HG03045 (cell line): ENCODE data around the gene MIB2.
"Not testable (repeated sequence)": the region's sequence is repeated elsewhere in the genome, so short reads cannot be mapped to it uniquely, and the experiment has no call there.

Experiments used
- ATAC-seq: cut with Tn5 transposase; IDR thresholded peaks from one replicate; pipeline ENCODE4 v1.9.1; 2021; ENCODE audit warnings: mild to moderate bottlenecking, moderate library complexity; ENCODE audit not compliant: unreplicated experiment

Gene MIB2

DNA sequence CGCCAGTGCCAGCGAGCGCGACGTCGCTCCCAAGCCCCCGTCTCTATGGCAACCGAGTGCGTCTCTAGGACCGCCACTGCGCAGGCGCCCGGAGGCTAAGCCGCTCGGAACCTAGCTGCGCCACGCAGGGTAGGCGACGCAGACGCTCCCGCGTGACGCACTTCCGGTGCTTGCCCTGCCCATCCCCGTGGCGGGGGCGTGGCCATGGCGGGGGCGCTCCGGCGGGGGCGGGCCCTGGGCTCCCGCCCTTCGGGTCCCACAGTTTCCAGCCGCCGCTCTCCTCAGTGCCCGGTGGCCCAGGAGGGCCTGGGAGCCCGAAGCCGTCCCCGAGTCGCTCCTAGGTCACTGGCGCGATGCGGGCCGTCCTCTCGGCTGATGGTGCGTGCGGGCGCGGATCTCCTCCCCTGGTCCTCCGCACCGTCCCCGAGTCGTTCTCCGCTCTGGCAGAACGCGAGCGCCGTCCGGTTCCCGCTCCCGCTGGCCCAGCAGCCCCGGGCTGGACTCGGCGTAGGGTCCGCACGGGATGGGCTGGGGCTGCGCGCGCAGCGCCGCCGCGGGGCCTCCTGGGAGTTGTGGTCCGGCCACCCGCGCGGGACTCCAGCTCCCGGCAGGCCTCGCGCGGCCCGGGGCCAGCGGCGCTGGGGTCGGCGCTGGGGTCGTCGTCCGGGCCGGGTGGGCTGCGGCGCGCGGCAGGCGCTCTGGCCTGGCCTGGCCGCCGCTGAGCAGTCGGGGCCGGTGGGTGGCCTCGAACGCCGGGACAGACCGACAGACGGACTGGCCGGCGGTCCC, at the start of gene MIB2:
Gene MIB2, plus strand, starts transcription at position 245 of the 789 bp plus-strand sequence. CDS start 7,953 bp downstream, outside the sequence.
- ATAC-seq = peak; percentile 75

DNA sequence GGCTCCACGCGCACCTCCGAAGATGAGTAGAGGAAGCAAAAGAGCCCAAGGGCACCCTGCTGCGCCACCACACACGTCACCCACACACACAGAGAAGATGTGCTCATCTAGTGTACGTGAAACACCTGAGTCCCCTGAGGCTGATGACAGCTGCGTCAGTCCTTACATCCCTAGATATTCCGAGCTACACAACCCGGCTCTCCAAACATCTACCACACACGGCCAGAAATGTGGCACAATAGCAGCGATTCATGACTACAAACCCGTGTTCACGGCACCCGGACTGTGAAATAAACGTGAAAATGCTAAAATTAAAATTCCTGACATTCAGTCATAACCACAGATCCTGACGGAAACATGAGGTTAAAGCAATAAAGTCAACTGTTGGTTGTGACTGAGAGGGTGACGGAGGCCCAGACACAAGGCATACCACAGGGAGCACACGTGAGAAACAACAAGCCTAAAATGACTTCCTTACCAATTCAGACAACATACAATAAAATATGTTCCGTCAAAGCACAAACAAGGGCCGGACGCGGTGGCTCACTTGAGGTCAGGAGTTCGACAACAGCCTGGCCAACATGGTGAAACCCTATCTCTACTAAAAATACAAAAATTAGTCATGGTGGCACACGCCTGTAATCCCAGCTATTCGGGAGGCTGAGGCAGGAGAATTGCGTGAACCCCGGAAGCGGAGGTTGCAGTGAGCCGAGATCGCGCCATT, 48.0 kb upstream of the MIB2 start:
- ATAC-seq = no peak

GRCh38 chr1:1567891-1568291, 47.4 kb upstream of the MIB2 start:
- ATAC-seq = no peak

- no peak for ATAC-seq
Observed at GRCh38 chr1:1569341-1569740, 46.0 kb upstream of the MIB2 start.

GRCh38 chr1:1573843-1574720, 41.2 kb upstream of the MIB2 start:
- peak; percentile 62 for ATAC-seq

- peak; percentile 74 for ATAC-seq
Observed at GRCh38 chr1:1574721-1575537, 40.4 kb upstream of the MIB2 start, which contains the start of gene SSU72. Gene SSU72 (minus strand): TSS chr1:1574863. CDS start chr1:1574557, 306 bp downstream.

DNA sequence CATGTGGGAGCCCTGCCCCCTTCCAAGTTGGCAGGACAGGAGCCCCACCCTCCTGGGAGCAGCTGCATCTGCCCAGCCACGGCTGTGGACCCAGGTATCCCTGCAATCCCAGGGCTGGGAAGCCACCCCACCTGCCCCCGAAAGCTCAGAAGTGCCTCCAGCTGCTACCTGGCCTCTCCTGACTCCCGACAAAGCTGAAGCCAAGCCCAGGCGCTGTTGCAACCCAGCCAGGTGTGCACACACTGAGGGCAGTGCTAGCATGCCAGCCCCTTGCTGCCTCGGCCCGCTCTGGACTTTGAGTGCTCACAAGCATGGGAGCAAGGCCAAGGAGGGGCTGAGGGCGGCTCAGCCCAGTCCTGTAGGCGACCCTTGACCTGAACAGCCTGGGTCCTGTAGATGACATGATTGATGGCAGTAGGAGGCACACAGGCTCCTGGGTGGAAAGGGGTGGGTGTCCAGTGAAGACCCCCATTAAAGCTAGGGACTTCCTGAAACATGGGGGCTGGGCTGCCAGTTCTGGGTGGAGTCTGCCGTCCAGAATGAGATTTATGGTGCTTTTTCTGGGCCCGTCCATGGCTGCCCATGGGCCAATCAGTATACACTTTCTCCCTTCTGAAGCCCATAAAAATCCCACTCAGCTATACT, 37.8 kb upstream of the MIB2 start:
- ATAC-seq = no peak

DNA sequence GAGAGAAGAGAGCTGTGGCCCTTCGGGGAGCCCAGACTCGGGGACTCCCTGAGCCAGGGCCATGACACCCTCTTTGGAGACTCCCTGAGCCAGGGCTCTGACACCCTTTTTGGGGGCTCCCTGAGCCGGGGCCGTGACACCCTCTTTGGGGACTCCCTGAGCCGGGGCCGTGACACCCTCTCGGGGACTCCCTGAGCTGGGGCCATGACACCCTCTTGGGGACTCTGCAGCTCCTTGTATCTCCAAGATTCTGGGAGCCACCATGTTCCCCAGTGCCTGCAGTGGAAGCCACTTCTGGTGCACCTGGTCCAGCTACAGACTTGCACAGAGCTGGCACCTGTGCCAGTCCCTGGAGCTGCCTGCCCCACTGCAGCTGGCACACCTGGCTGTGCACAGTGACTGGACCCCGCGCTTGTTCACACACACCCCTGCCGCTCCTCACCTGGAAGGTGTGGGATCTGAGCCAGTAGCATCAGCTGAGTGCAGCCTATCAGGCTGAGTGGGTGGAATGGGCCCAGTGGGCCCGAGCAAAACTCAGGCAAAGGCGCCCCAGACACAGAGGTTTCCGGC, 36.8 kb upstream of the MIB2 start:
- ATAC-seq = no peak

- ATAC-seq = no peak
Observed at GRCh38 chr1:1582585-1583346, 32.5 kb upstream of the MIB2 start.

DNA sequence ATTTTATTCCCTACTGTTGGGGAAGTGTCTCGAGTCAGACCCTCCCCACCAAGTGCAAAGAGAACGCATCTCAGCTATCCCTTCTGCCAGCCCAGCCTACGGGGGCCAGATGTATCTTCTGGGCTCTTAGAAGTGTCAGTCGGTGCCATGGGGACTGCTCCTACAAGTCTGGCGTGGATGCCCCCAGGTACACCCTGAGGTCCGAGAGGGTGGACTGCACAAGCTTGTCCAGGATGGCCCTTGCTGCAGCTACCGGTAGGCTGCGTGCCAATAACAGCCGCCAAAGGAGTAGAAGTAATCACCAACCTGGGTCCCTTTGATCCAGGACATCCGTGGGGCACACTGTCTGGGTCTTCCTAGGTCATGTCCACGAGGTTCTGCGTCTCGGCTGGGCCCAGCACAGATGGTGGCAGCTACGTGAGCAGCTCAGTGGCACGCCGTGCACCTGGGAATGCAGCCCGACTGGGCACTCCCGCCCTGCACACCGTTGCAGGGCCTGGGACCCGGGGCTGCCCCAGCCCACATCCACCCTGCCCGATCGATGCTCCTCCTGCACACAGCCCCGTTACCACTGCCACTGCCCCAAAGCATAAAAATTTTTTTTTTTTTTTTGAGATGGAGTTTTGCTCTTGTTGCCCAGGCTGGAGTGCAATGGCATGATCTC, 31.8 kb upstream of the MIB2 start:
- ATAC-seq = no peak

GRCh38 chr1:1591452-1591851, 23.8 kb upstream of the MIB2 start:
- ATAC-seq = no peak

- ATAC-seq = no peak
Observed at GRCh38 chr1:1593834-1594601, 21.3 kb upstream of the MIB2 start.

DNA sequence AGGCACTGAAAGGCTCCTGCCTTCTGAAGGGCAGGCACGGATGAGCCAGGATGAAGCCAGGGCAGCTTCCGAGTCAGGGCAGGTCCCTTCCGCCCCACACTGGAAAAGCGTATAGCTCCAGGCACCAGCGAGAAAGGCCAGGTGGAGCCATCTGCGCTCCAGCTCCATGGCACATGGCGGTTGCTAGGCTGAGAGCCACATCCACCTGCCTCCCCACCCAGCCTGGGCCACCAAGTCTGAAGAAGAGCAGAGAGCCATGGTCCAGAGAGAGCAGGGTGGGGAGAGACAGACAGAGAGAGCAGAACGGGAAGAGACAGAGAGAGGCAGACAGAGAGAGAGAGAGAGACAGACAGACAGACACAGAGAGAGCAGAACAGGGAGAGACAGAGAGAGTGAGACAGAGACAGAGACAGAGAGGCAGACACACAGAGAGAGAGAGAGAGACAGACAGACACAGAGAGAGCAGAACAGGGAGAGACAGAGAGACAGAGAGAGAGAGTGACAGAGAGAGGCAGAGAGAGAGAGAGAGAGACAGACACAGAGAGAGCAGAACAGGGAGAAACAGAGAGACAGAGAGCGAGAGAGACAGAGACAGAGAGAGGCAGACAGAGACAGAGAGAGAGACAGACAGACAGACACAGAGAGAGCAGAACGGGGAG, 20.6 kb upstream of the MIB2 start:
- ATAC-seq = no peak

DNA sequence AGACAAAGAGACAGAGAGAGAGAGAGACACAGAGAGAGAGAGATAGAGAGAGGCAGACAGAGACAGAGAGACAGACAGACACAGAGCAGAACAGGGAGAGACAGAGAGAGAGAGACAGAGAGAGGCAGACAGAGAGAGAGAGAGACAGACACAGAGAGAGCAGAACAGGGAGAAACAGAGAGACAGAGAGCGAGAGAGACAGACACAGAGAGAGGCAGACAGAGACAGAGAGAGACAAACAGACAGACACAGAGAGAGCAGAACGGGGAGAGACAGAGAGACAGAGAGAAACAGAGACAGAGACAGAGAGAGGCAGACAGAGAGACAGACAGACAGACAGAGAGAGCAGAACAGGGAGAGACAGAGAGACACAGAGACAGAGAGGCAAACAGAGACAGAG, 20.0 kb upstream of the MIB2 start:
- not testable (repeated sequence) for ATAC-seq

GRCh38 chr1:1596493-1597274, 18.6 kb upstream of the MIB2 start:
- ATAC-seq = no peak

DNA sequence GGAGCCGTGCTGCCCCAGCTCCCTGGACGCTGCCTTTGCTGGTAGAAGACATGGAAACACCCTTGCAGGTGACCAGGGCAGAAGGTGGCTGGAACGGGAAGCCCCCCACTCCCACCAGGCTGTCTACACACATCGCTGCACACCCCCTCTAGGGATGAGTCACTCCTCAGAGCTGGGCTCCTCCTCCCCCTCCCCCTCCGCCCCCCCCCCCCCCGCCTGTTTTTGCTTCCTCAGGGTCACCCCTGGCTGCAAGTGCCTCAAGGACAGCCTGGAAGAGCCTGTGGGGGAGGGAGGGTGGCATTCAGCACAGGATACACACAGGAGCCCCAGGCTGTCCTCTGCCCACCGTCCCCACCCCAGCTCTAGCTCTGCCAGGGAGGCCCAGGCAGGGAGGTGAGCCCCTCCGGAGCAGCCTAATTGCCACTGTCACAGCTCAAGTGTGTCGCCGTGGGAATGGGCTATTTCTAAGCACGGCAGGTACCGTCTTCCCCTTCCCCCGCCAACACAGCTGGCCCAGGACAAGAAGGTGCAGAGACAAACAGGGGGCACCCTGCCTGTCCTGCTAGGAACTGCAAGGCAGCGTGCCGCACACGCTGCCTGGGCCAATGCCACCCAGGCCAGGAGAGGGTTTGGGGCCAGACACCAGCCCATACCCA, 17.9 kb upstream of the MIB2 start:
- ATAC-seq = no peak
